Retinal pigment epithelial cell (primary cell): ENCODE results near the gene ATMIN.
A peak's percentile ranks its signal among the peaks of the same experiment; 100 is the strongest.

Experiments
- DNase-seq: peaks from one replicate; pipeline ENCODE4 v3.0.0-alpha.2; 2010; ENCODE audit warnings: low read depth
- H3K4me3 ChIP-seq: 2 replicates; pipeline ENCODE4 v1.5.1; 2011; ENCODE audit warnings: mild to moderate bottlenecking, low read length, control low read depth, moderate library complexity
- CTCF ChIP-seq: conservative IDR thresholded peaks from 2 replicates; pipeline ENCODE4 v1.5.1; 2011; ENCODE audit warnings: low read depth, low read length, control low read depth, inconsistent platforms

ATMIN gene

GRCh38 chr16:81095953-81096714 lies 60.5 kb downstream of the ATMIN start, which contains the start of gene GCSH:
GCSH (minus strand) TSS chr16:81096395; CDS start chr16:81096278, 117 bp downstream.
- H3K4me3 ChIP-seq, result peak within 1 kb of the TSS; percentile 73
- peak; percentile 97 for DNase-seq
- TF ChIP-seq CTCF, result no peak

GRCh38 chr16:81096715-81097208 lies 61.1 kb downstream of the ATMIN start:
- TF ChIP-seq CTCF, result no peak
- peak overlapping the region; percentile 2 for H3K4me3 ChIP-seq
- DNase-seq, result no peak
